SU-DHL-6 (cell line): ENCODE measurements around the gene PRKCE.

Experiments used
- CTCF ChIP-seq: fragments of 200-600 bp; sonication (generic); IDR thresholded peaks from one replicate; pipeline ENCODE4 v1.5.1; 2017; ENCODE audit warnings: antibody characterized with exemption, mild to moderate bottlenecking, low read length, moderate library complexity; ENCODE audit not compliant: insufficient read depth, poor library complexity, severe bottlenecking
- EZH2phosphoT487 ChIP-seq: fragments of 200-600 bp; sonication (generic), shearing (Covaris generic); conservative IDR thresholded peaks from 2 replicates; pipeline ENCODE4 v1.6.1; 2018; ENCODE audit warnings: mild to moderate bottlenecking, antibody characterized with exemption, low read length, moderate library complexity, mixed read lengths

GRCh38 chr2:46231721-46232120, 580.2 kb downstream of the PRKCE start:
- TF ChIP-seq CTCF (no peak), EZH2phosphoT487 (no peak)
